Spleen (tissue), 11 donors: Measurements from ENCODE around the gene RXFP1. TPM values are rescaled to one million over a fixed set of nuclear protein-coding genes. Genes with fewer than 3 reads are reported as not detected.

Source experiments
- DNase-seq: peaks from one replicate; pipeline ENCODE4 v3.0.0-alpha.2; 2020
- H3K27ac ChIP-seq, 8 donors: fragments of 200-600 bp; sonication (generic) in 7 of 8; 1 replicate in 4 of 8; 2 replicates in 4 of 8; pipeline versions ENCODE4 v1.5.0 to v1.8.0; 2016 to 2021; ENCODE audit warnings: inconsistent platforms in 4 of 8, mild to moderate bottlenecking in 4 of 8, moderate library complexity in 1 of 8
- H3K27me3 ChIP-seq, 7 donors: fragments of 200-600 bp; sonication (generic) in 6 of 7; replicated peaks in 1 of 7; 1 replicate in 4 of 7; 2 replicates in 3 of 7; pipeline versions ENCODE4 v1.5.0 to v1.8.0; 2016 to 2021; ENCODE audit warnings: inconsistent platforms in 3 of 7, mild to moderate bottlenecking in 1 of 7
- H3K36me3 ChIP-seq, 6 donors: fragments of 200-600 bp; sonication (generic) in 5 of 6; 1 replicate in 4 of 6; 2 replicates in 2 of 6; pipeline versions ENCODE4 v1.5.0 to v1.8.0; 2016 to 2021; ENCODE audit warnings: inconsistent platforms in 2 of 6
- H3K4me1 ChIP-seq, 6 donors: fragments of 200-600 bp; sonication (generic) in 5 of 6; 1 replicate in 3 of 6; 2 replicates in 3 of 6; pipeline versions ENCODE4 v1.5.0 to v1.8.0; 2016 to 2021; ENCODE audit warnings: inconsistent platforms in 3 of 6
- H3K4me3 ChIP-seq, 8 donors: fragments of 200-600 bp; sonication (generic) in 7 of 8; 1 replicate in 4 of 8; 2 replicates in 4 of 8; pipeline versions ENCODE4 v1.5.0 to v1.8.0; 2016 to 2021; ENCODE audit warnings: inconsistent platforms in 4 of 8, mild to moderate bottlenecking in 4 of 8, moderate library complexity in 2 of 8
- H3K9me3 ChIP-seq, 8 donors: fragments of 200-600 bp; sonication (generic) in 7 of 8; 1 replicate in 4 of 8; 2 replicates in 4 of 8; pipeline versions ENCODE4 v1.5.0 to v1.8.0; 2016 to 2021; ENCODE audit warnings: inconsistent platforms in 4 of 8
- POLR2A ChIP-seq, 3 donors: fragments of 450-650 bp; IDR thresholded peaks; one replicate each; pipeline ENCODE4 v1.5.1; 2017; ENCODE audit warnings: antibody characterized with exemption in 3 of 3, mild to moderate bottlenecking in 1 of 3
- POLR2AphosphoS5 ChIP-seq, 3 donors: sonication (generic); formaldehyde crosslinking; IDR thresholded peaks; one replicate each; pipeline ENCODE4 v1.5.1; 2017; ENCODE audit warnings: antibody characterized with exemption in 3 of 3
- WGBS, 5 donors: extraction: QIAGEN DNeasy Blood & Tissue Kit in 3 of 5; methylation state at CpG; one replicate each; pipeline versions ENCODE4 v1.1.5 to v1.1.7; 2013 to 2018; 5-methylcytosine and 5-hydroxymethylcytosine counted together
- intact Hi-C: fragments of 100-400 bp; cut with DNase I; formaldehyde crosslinking; loops from one replicate; pipeline ENCODE4 v1.15.0; 2023; ENCODE audit warnings: low total_unique reads
- polyA plus RNA-seq, 3 donors: library from polyadenylated mRNA; stranded (reverse); fragments of 200-250 nt; gene quantifications; one replicate each; pipeline ENCODE4 v1.2.1, GENCODE V29; 2013
- small RNA-seq, 4 donors: library from RNA; depleted of rRNA; stranded (forward); fragments of <200 nt; gene quantifications; one replicate each; pipeline ENCODE3, GENCODE V24; 2016
- total RNA-seq, 7 donors: library from RNA; depleted of rRNA in 3 of 7; stranded (reverse); fragments of >200 nt in 3 of 7; fragmentation: NEBNext Ultra II Directional in 4 of 7; extraction: Animal tissue kit (Norgen Biotek cat#: 25700) in 4 of 7; gene quantifications; one replicate each; pipeline versions ENCODE4 v1.1.0 to v1.2.1, GENCODE V29; 2016 to 2021
- TF ChIP-seq, protein P1 (sequence below), 11 experiments: fragments of 200-600 bp in 7 of 11; fragments of 450-650 bp in 4 of 11; sonication (generic) in 4 of 11; IDR thresholded peaks in 8 of 11; conservative IDR thresholded peaks in 3 of 11; 1 replicate in 7 of 11; 2 replicates in 4 of 11; pipeline versions ENCODE4 v1.4.0 to v1.8.0; 2016 to 2021; ENCODE audit warnings: antibody characterized with exemption in 11 of 11, inconsistent platforms in 4 of 11, mild to moderate bottlenecking in 1 of 11
- donor health status: healthy with polysubstance abuse.
- donor health status: DM: no; HTN: no; CAD: no; lungs with moderate emphysema.
- donor health status: DM: no; HTN: no; CAD: no.
- donor health status: Bipolar disorder and iron deficiency.
- donor health status: healthy.
- donor health status: DM: no; HTN: no; CAD: no.
- donor health status: DM: yes; HTN: yes; CAD: no.

The RXFP1 gene
- total and polyA plus RNA-seq, 10 donors = 0.03 to 0.39 (median 0.12) TPM; not detected in 2

- intact Hi-C loops = no loop called here
- no peak overlapping the region for H3K4me3 ChIP-seq
- no peaks in the 10 kb centered on the region for H3K9me3 ChIP-seq
- DNase-seq = no peak
- H3K36me3 ChIP-seq = peaks cover 0 to 68% (median 20%) of the 10 kb centered on the region in 6 donors
- no peak overlapping the region for H3K27ac ChIP-seq
- no peaks in the 10 kb centered on the region for H3K27me3 ChIP-seq
- TF ChIP-seq POLR2A (IDR thresholded peaks at IDR 0.05) = no peak
- no peak for TF ChIP-seq POLR2AphosphoS5 (IDR thresholded peaks at IDR 0.05)
- TF ChIP-seq, protein P1, sequence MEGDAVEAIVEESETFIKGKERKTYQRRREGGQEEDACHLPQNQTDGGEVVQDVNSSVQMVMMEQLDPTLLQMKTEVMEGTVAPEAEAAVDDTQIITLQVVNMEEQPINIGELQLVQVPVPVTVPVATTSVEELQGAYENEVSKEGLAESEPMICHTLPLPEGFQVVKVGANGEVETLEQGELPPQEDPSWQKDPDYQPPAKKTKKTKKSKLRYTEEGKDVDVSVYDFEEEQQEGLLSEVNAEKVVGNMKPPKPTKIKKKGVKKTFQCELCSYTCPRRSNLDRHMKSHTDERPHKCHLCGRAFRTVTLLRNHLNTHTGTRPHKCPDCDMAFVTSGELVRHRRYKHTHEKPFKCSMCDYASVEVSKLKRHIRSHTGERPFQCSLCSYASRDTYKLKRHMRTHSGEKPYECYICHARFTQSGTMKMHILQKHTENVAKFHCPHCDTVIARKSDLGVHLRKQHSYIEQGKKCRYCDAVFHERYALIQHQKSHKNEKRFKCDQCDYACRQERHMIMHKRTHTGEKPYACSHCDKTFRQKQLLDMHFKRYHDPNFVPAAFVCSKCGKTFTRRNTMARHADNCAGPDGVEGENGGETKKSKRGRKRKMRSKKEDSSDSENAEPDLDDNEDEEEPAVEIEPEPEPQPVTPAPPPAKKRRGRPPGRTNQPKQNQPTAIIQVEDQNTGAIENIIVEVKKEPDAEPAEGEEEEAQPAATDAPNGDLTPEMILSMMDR (IDR thresholded peaks at IDR 0.05 in 8 of 11, conservative IDR thresholded peaks at IDR 0.05 in 3 of 11) = no peak
- H3K4me1 ChIP-seq = no peaks in the 10 kb centered on the region
- WGBS, 5 donors = 64 to 83% (median 69%) methylated on average over 2 of the region's 2 CpGs
Measured at GRCh38 chr4:158682066-158682465, 160.4 kb downstream of the RXFP1 start.

DNA sequence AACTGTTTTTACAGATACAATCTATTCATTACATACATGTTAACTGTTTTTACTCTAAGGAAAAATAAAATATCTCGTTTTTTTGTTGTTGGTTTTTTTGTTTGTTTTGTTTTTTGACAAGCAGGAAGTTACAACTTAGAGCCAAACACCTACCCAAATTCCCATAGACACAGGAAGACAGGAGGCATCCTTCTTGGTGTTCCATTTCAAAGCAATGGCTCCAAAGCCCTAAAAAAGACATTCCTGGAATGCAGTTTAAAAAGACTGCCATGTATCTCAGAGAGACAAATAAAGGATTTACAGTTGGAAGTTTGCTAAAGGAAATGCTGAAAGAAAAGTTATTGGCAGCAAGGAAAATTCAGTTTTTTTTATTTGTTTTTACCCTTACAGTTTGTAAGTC lies 167.1 kb downstream of the RXFP1 start:
- no peaks in the 10 kb centered on the region for H3K27me3 ChIP-seq
- no peak overlapping the region for H3K4me3 ChIP-seq
- no peak overlapping the region for H3K27ac ChIP-seq
- intact Hi-C loops = no loop called here
- H3K9me3 ChIP-seq = no peaks in the 10 kb centered on the region
- TF ChIP-seq POLR2AphosphoS5 (IDR thresholded peaks at IDR 0.05) (no peak), POLR2A (IDR thresholded peaks at IDR 0.05) (no peak)
- TF ChIP-seq, protein P1 (IDR thresholded peaks at IDR 0.05 in 8 of 11, conservative IDR thresholded peaks at IDR 0.05 in 3 of 11) = no peak
- H3K4me1 ChIP-seq = no peaks in the 10 kb centered on the region
- H3K36me3 ChIP-seq = peaks cover 0 to 93% (median 23%) of the 10 kb centered on the region in 6 donors
- 77 to 96% (median 81%) methylated on average over 1 of the region's 1 CpG for WGBS, 5 donors
- DNase-seq = no peak

Small RNA genes within 50 kb of the gene (small RNA-seq; reads per million reads assigned to genes)
- gene RF00012 = 0 reads per million in 4 donors

Other genes starting within 250 kb of the RXFP1 start
- 1 to 10 TPM; 2.6 to 7.4 (median 3.7) TPM for gene C4orf46, start 150.0 kb downstream of the RXFP1 start, total RNA-seq
- gene C4orf46, start 150.0 kb downstream of the RXFP1 start, polyA plus RNA-seq = 1 to 10 TPM; 1.9 to 3.9 (median 3.3) TPM
- gene ETFDH, start 150.4 kb downstream of the RXFP1 start, total RNA-seq = 10 to 100 TPM; 22.6 to 45.2 (median 27.7) TPM
- 10 to 100 TPM in 2 of 3 donors, 1 to 10 TPM in 1; 7.1 to 16.0 (median 15.1) TPM for gene ETFDH, start 150.4 kb downstream of the RXFP1 start, polyA plus RNA-seq
- gene PPID, start 201.5 kb downstream of the RXFP1 start, total RNA-seq = 10 to 100 TPM; 16.5 to 31.5 (median 18.4) TPM
- gene PPID, start 201.5 kb downstream of the RXFP1 start, polyA plus RNA-seq = 10 to 100 TPM; 14.3 to 24.1 (median 22.5) TPM
- gene FNIP2, start 247.1 kb downstream of the RXFP1 start, total RNA-seq = 10 to 100 TPM; 25.0 to 59.1 (median 42.5) TPM
- gene FNIP2, start 247.1 kb downstream of the RXFP1 start, polyA plus RNA-seq = 1 to 10 TPM; 2.4 to 9.8 (median 3.7) TPM